ENCODE measurements around the gene MMUT.
A peak's percentile ranks its signal among the peaks of the same experiment; 100 is the strongest.
"Not testable (repeated sequence)": the region's sequence is repeated elsewhere in the genome, so short reads cannot be mapped to it uniquely, and the experiment has no call there.

The MMUT gene

GRCh38 chr6:49462927-49463611, at the start of gene MMUT, which contains the start of gene CENPQ:
MMUT (minus strand) TSS chr6:49463253; CDS start chr6:49459466, 3,787 bp downstream.
CENPQ (plus strand) TSS chr6:49463370; CDS start chr6:49470177, 6,807 bp downstream.
- Mint-ChIP-seq H3K9me3 (no peaks in the 10 kb centered on the region), H3K27ac (peak within 1 kb of the TSS; percentile 99), H3K27me3 (ENCODE audit: low read depth) (no peaks in the 10 kb centered on the region), H3K4me3 (peak within 1 kb of the TSS; percentile 99), H3K36me3 (ENCODE audit: low read depth) (peaks cover 8% of the 10 kb centered on the region), H3K4me1 (ENCODE audit: low read depth) (peaks cover 44% of the 10 kb centered on the region)
- DNase-seq (ENCODE audit: low spot score): peak; percentile 94

GRCh38 chr6:49509342-49509741, 46.3 kb upstream of the MMUT start:
- Mint-ChIP-seq H3K9me3 (no peaks in the 10 kb centered on the region), H3K4me3 (no peak overlapping the region), H3K4me1 (ENCODE audit: low read depth) (no peaks in the 10 kb centered on the region), H3K36me3 (ENCODE audit: low read depth) (no peaks in the 10 kb centered on the region), H3K27ac (no peak overlapping the region), H3K27me3 (ENCODE audit: low read depth) (peaks cover 4% of the 10 kb centered on the region)
- no peak for DNase-seq (ENCODE audit: low spot score)

GRCh38 chr6:49506569-49507111, 43.6 kb upstream of the MMUT start:
- Mint-ChIP-seq H3K27ac (no peak overlapping the region), H3K9me3 (no peaks in the 10 kb centered on the region), H3K36me3 (ENCODE audit: low read depth) (no peaks in the 10 kb centered on the region), H3K4me3 (no peak overlapping the region), H3K27me3 (ENCODE audit: low read depth) (peaks cover 4% of the 10 kb centered on the region), H3K4me1 (ENCODE audit: low read depth) (no peaks in the 10 kb centered on the region)
- no peak for DNase-seq (ENCODE audit: low spot score)

- Mint-ChIP-seq H3K27ac (no peak overlapping the region), H3K4me3 (no peak overlapping the region), H3K27me3 (ENCODE audit: low read depth) (peaks cover 4% of the 10 kb centered on the region), H3K9me3 (no peaks in the 10 kb centered on the region), H3K36me3 (ENCODE audit: low read depth) (no peaks in the 10 kb centered on the region), H3K4me1 (ENCODE audit: low read depth) (no peaks in the 10 kb centered on the region)
- DNase-seq (ENCODE audit: low spot score): no peak
Measured at GRCh38 chr6:49504666-49505065, 41.6 kb upstream of the MMUT start.

GRCh38 chr6:49499623-49500022, 36.6 kb upstream of the MMUT start, which contains the start of gene GLYATL3:
GLYATL3 (plus strand) TSS chr6:49499923; CDS start chr6:49511991, 12,068 bp downstream.
- Mint-ChIP-seq H3K27ac (no peak within 1 kb of the TSS), H3K27me3 (ENCODE audit: low read depth) (peaks cover 4% of the 10 kb centered on the region), H3K4me1 (ENCODE audit: low read depth) (no peaks in the 10 kb centered on the region), H3K9me3 (no peaks in the 10 kb centered on the region), H3K4me3 (no peak within 1 kb of the TSS), H3K36me3 (ENCODE audit: low read depth) (no peaks in the 10 kb centered on the region)
- DNase-seq (ENCODE audit: low spot score): no peak

- Mint-ChIP-seq H3K36me3 (ENCODE audit: low read depth) (no peaks in the 10 kb centered on the region), H3K27me3 (ENCODE audit: low read depth) (peaks cover 3% of the 10 kb centered on the region), H3K4me3 (no peak overlapping the region), H3K27ac (no peak overlapping the region), H3K4me1 (ENCODE audit: low read depth) (no peaks in the 10 kb centered on the region), H3K9me3 (no peaks in the 10 kb centered on the region)
- no peak for DNase-seq (ENCODE audit: low spot score)
Measured at GRCh38 chr6:49499126-49499525, 36.1 kb upstream of the MMUT start.

- peaks cover 4% of the 10 kb centered on the region for H3K36me3 Mint-ChIP-seq (ENCODE audit: low read depth)
- no peak overlapping the region for H3K27ac Mint-ChIP-seq
- H3K27me3 Mint-ChIP-seq (ENCODE audit: low read depth): no peaks in the 10 kb centered on the region
- H3K9me3 Mint-ChIP-seq: no peaks in the 10 kb centered on the region
- DNase-seq (ENCODE audit: low spot score): no peak
- no peaks in the 10 kb centered on the region for H3K4me1 Mint-ChIP-seq (ENCODE audit: low read depth)
- no peak overlapping the region for H3K4me3 Mint-ChIP-seq
Measured at GRCh38 chr6:49497304-49497703, 34.3 kb upstream of the MMUT start.

GRCh38 chr6:49490633-49491032, 27.6 kb upstream of the MMUT start:
- no peaks in the 10 kb centered on the region for H3K9me3 Mint-ChIP-seq
- H3K4me1 Mint-ChIP-seq (ENCODE audit: low read depth): no peaks in the 10 kb centered on the region
- H3K27ac Mint-ChIP-seq: no peak overlapping the region
- no peaks in the 10 kb centered on the region for H3K27me3 Mint-ChIP-seq (ENCODE audit: low read depth)
- no peak overlapping the region for H3K4me3 Mint-ChIP-seq
- H3K36me3 Mint-ChIP-seq (ENCODE audit: low read depth): peaks cover 14% of the 10 kb centered on the region
- no peak for DNase-seq (ENCODE audit: low spot score)

- DNase-seq (ENCODE audit: low spot score); H3K4me3 Mint-ChIP-seq; H3K27me3 Mint-ChIP-seq (ENCODE audit: low read depth); H3K4me1 Mint-ChIP-seq (ENCODE audit: low read depth); H3K9me3 Mint-ChIP-seq; H3K27ac Mint-ChIP-seq: not testable (repeated sequence)
- peaks cover 28% of the 10 kb centered on the region for H3K36me3 Mint-ChIP-seq (ENCODE audit: low read depth)
Measured at GRCh38 chr6:49483380-49483779, 20.3 kb upstream of the MMUT start.

- not testable (repeated sequence) for H3K4me1 Mint-ChIP-seq (ENCODE audit: low read depth); DNase-seq (ENCODE audit: low spot score); H3K27ac Mint-ChIP-seq; H3K27me3 Mint-ChIP-seq (ENCODE audit: low read depth); H3K4me3 Mint-ChIP-seq; H3K9me3 Mint-ChIP-seq
- H3K36me3 Mint-ChIP-seq (ENCODE audit: low read depth): peaks cover 35% of the 10 kb centered on the region
Measured at GRCh38 chr6:49481846-49482245, 18.8 kb upstream of the MMUT start.

GRCh38 chr6:49479308-49479970, 16.4 kb upstream of the MMUT start:
- H3K4me3 Mint-ChIP-seq: no peak overlapping the region
- H3K36me3 Mint-ChIP-seq (ENCODE audit: low read depth): peaks cover 44% of the 10 kb centered on the region
- DNase-seq (ENCODE audit: low spot score): no peak

GRCh38 chr6:49476564-49476963, 13.5 kb upstream of the MMUT start:
- H3K36me3 Mint-ChIP-seq (ENCODE audit: low read depth): peaks cover 62% of the 10 kb centered on the region
- H3K9me3 Mint-ChIP-seq; H3K4me3 Mint-ChIP-seq; H3K27me3 Mint-ChIP-seq (ENCODE audit: low read depth); DNase-seq (ENCODE audit: low spot score); H3K27ac Mint-ChIP-seq; H3K4me1 Mint-ChIP-seq (ENCODE audit: low read depth): not testable (repeated sequence)

More at GRCh38 chr6:49479308-49479970, 16.4 kb upstream of the MMUT start:
- Mint-ChIP-seq H3K4me1 (ENCODE audit: low read depth) (no peaks in the 10 kb centered on the region), H3K27ac (no peak overlapping the region), H3K9me3 (peaks cover 1% of the 10 kb centered on the region), H3K27me3 (ENCODE audit: low read depth) (no peaks in the 10 kb centered on the region)

GRCh38 chr6:49468042-49468441, 5.0 kb upstream of the MMUT start:
- H3K4me3 Mint-ChIP-seq: no peak overlapping the region
- peaks cover 21% of the 10 kb centered on the region for H3K36me3 Mint-ChIP-seq (ENCODE audit: low read depth)
- H3K27me3 Mint-ChIP-seq (ENCODE audit: low read depth): no peaks in the 10 kb centered on the region
- no peak for DNase-seq (ENCODE audit: low spot score)
- H3K4me1 Mint-ChIP-seq (ENCODE audit: low read depth): peaks cover 25% of the 10 kb centered on the region
- no peak overlapping the region for H3K27ac Mint-ChIP-seq
- no peaks in the 10 kb centered on the region for H3K9me3 Mint-ChIP-seq

GRCh38 chr6:49464691-49465090, 1.6 kb upstream of the MMUT start:
- H3K4me1 Mint-ChIP-seq (ENCODE audit: low read depth): peaks cover 39% of the 10 kb centered on the region
- peaks cover 7% of the 10 kb centered on the region for H3K36me3 Mint-ChIP-seq (ENCODE audit: low read depth)
- no peaks in the 10 kb centered on the region for H3K9me3 Mint-ChIP-seq
- H3K4me3 Mint-ChIP-seq: peak overlapping the region; percentile 99
- no peak for DNase-seq (ENCODE audit: low spot score)
- no peaks in the 10 kb centered on the region for H3K27me3 Mint-ChIP-seq (ENCODE audit: low read depth)
- H3K27ac Mint-ChIP-seq: peak overlapping the region; percentile 11
